Measurements from ENCODE around the gene CYB5R4. TPM values are rescaled to one million over a fixed set of nuclear protein-coding genes. Genes with fewer than 3 reads are reported as not detected.
A peak's percentile ranks its signal among the peaks of the same experiment; 100 is the strongest.

Gene CYB5R4
- total RNA-seq, 1 donor from 2014 or later = 13.0 TPM

- no peaks in the 10 kb centered on the region for H3K27me3 Mint-ChIP-seq (ENCODE audit: low read depth)
- peaks cover 14% of the 10 kb centered on the region for H3K9me3 Mint-ChIP-seq (ENCODE audit: low read depth)
These were observed 118.8 kb downstream of the CYB5R4 start for GRCh38 chr6:83978324-83978734.

DNA sequence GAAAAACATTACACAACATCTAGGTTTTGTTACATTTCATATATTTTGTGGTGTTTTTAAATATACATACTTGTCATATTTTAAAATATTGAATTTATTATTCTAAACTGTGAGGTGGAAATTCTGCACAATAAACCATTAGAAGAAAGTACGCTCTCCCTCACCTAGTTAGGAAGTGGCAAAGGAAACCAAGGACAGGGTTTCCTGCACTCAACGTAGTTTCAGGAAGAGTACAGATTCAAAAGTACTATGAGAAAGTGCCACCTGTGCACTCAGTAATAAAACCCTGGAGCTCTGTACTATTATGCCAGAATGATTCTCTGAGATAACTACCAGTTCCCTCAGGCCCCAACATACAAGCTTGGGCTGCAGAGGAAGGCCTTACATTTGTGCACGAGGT lies 119.5 kb downstream of the CYB5R4 start:
- H3K27ac Mint-ChIP-seq (ENCODE audit: unreplicated experiment) = no peak overlapping the region
- peaks cover 2% of the 10 kb centered on the region for H3K36me3 Mint-ChIP-seq (ENCODE audit: low read depth)

More at GRCh38 chr6:83978324-83978734, 118.8 kb downstream of the CYB5R4 start:
- no peak for DNase-seq (ENCODE audit: low spot score)
- peaks cover 25% of the 10 kb centered on the region for H3K4me1 Mint-ChIP-seq (ENCODE audit: low read depth)
- no peak overlapping the region for H3K4me3 Mint-ChIP-seq (ENCODE audit: unreplicated experiment)
- peaks cover 2% of the 10 kb centered on the region for H3K36me3 Mint-ChIP-seq (ENCODE audit: low read depth)
- H3K27ac Mint-ChIP-seq (ENCODE audit: unreplicated experiment) = peak overlapping the region; percentile 42
- no peak for TF ChIP-seq CTCF (IDR thresholded peaks at IDR 0.05)

GRCh38 chr6:83984411-83984810 lies 124.9 kb downstream of the CYB5R4 start:
- no peak for TF ChIP-seq CTCF (IDR thresholded peaks at IDR 0.05)
- Mint-ChIP-seq H3K4me1 (ENCODE audit: low read depth) (peaks cover 44% of the 10 kb centered on the region), H3K27ac (ENCODE audit: unreplicated experiment) (no peak overlapping the region), H3K36me3 (ENCODE audit: low read depth) (peaks cover 2% of the 10 kb centered on the region), H3K9me3 (ENCODE audit: low read depth) (peaks cover 15% of the 10 kb centered on the region), H3K27me3 (ENCODE audit: low read depth) (no peaks in the 10 kb centered on the region), H3K4me3 (ENCODE audit: unreplicated experiment) (no peak overlapping the region)
- DNase-seq (ENCODE audit: low spot score) = no peak

More for the DNA sequence above, 119.5 kb downstream of the CYB5R4 start:
- peaks cover 14% of the 10 kb centered on the region for H3K9me3 Mint-ChIP-seq (ENCODE audit: low read depth)
- no peaks in the 10 kb centered on the region for H3K27me3 Mint-ChIP-seq (ENCODE audit: low read depth)
- no peak for DNase-seq (ENCODE audit: low spot score)
- H3K4me3 Mint-ChIP-seq (ENCODE audit: unreplicated experiment) = no peak overlapping the region
- peaks cover 30% of the 10 kb centered on the region for H3K4me1 Mint-ChIP-seq (ENCODE audit: low read depth)
- no peak for TF ChIP-seq CTCF (IDR thresholded peaks at IDR 0.05)

DNA sequence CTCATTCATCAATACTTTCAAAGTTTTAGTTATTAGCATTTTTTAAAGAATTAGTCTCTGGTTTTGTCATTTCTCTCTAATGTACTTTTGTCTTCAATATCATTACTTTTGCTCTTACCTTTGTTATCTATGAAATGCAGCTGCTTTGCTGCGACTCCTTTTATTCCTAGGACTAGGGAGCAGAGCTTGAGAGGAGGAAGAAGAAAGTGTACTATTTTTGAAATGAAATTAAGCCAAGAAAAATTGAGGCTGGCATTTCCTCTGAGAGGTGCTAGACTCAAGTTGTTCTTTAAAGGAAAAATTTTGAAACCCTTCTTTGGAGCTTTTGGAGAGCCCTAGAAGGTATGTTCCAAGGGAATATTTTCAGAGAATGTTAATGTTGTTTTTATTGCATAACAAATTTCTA lies 125.8 kb downstream of the CYB5R4 start:
- peaks cover 44% of the 10 kb centered on the region for H3K4me1 Mint-ChIP-seq (ENCODE audit: low read depth)
- no peak for DNase-seq (ENCODE audit: low spot score)
- H3K9me3 Mint-ChIP-seq (ENCODE audit: low read depth) = peaks cover 11% of the 10 kb centered on the region
- H3K27ac Mint-ChIP-seq (ENCODE audit: unreplicated experiment) = peak overlapping the region; percentile 56
- H3K4me3 Mint-ChIP-seq (ENCODE audit: unreplicated experiment) = peak overlapping the region; percentile 10
- H3K27me3 Mint-ChIP-seq (ENCODE audit: low read depth) = no peaks in the 10 kb centered on the region
- peaks cover 2% of the 10 kb centered on the region for H3K36me3 Mint-ChIP-seq (ENCODE audit: low read depth)
- peak; percentile 73 for TF ChIP-seq CTCF (IDR thresholded peaks at IDR 0.05)

DNA sequence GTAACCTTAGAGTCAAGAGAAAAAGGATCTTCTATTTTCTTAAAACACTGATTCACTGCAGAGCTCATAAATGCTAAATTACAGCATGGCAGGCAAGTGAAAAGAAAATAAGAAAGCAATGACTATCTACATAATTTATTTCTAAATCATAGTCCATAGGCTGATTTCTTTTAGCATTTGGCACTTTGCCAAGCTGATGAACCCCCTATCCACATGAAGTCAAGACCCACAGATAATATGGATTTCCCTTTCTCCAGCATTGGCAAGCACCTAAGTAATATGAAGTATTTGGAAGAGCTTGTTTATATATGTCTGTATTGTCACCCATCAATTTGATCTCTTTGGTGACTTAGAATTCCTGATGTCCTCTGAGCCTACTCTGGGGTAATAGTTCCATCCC lies 126.2 kb downstream of the CYB5R4 start:
- Mint-ChIP-seq H3K4me3 (ENCODE audit: unreplicated experiment) (no peak overlapping the region), H3K27ac (ENCODE audit: unreplicated experiment) (no peak overlapping the region), H3K9me3 (ENCODE audit: low read depth) (peaks cover 7% of the 10 kb centered on the region), H3K4me1 (ENCODE audit: low read depth) (peaks cover 44% of the 10 kb centered on the region), H3K27me3 (ENCODE audit: low read depth) (no peaks in the 10 kb centered on the region), H3K36me3 (ENCODE audit: low read depth) (peaks cover 2% of the 10 kb centered on the region)
- DNase-seq (ENCODE audit: low spot score) = no peak
- peak; percentile 2 for TF ChIP-seq CTCF (IDR thresholded peaks at IDR 0.05)
